ENCODE measurements around the gene TMEM123. TPM values are rescaled to one million over a fixed set of nuclear protein-coding genes. Genes with fewer than 3 reads are reported as not detected.

The TMEM123 gene
- total and polyA plus RNA-seq, 2 of the 8 experiments (the other 6 are each of a cell fraction or from before 2014, with no cell fraction given) = 75.5 to 80.1 TPM

- no peak for TF ChIP-seq CHD7 (IDR thresholded peaks at IDR 0.05; ENCODE audit: insufficient replicate concordance, low read length)
- no peak for TF ChIP-seq MAX (IDR thresholded peaks at IDR 0.05)
- no peak for TF ChIP-seq MAFK (IDR thresholded peaks at IDR 0.05; ENCODE audit: low read depth, low read length)
- no peak for TF ChIP-seq BACH1 (IDR thresholded peaks at IDR 0.05; ENCODE audit: low read length)
- TF ChIP-seq EZH2 (IDR thresholded peaks at IDR 0.05; ENCODE audit: low read depth, low read length, severe bottlenecking) = no peak
- TF ChIP-seq SUZ12 (IDR thresholded peaks at IDR 0.05; ENCODE audit: low read length) = no peak
- TF ChIP-seq SIX5 (IDR thresholded peaks at IDR 0.05; ENCODE audit: low read depth, low read length) = no peak
- no peak for TF ChIP-seq EP300 (IDR thresholded peaks at IDR 0.05; ENCODE audit: borderline replicate concordance in 1 of 2, low read depth in 2 of 2, low read length in 2 of 2)
- TF ChIP-seq E2F6 (IDR thresholded peaks at IDR 0.05) = no peak
- no peak for TF ChIP-seq CHD1 (IDR thresholded peaks at IDR 0.05; ENCODE audit: low read depth, low read length)
- no peak for TF ChIP-seq SAP30 (IDR thresholded peaks at IDR 0.05; ENCODE audit: insufficient read depth, insufficient replicate concordance, low read length)
Observed at GRCh38 chr11:102346456-102346747, 106.2 kb downstream of the TMEM123 start (continued).
